HCT116 (cell line): Measurements from ENCODE around the gene GRSF1. TPM values are rescaled to one million over a fixed set of nuclear protein-coding genes. Genes with fewer than 3 reads are reported as not detected.

Source experiments
- ATAC-seq: fragments of 200-7000 bp; cut with Tn5 transposase; 2 replicates; pipeline ENCODE4 v1.9.1; 2020; ENCODE audit warnings: mild to moderate bottlenecking, moderate library complexity
- BruUV-seq: library from RNA; stranded (reverse); fragments of 400-500 nt; replicated peaks from 2 replicates; lab custom pipeline; 2021; lab: Mats Ljungman, UMichigan
- CTCF ChIA-PET: fragments of 300-600 bp; sonication (Branson Sonifier 250); formaldehyde crosslinking; loops from one replicate; lab custom pipeline; 2021; ENCODE audit warnings: antibody characterized with exemption; lab: Charles Lee
- POLR2A ChIA-PET: fragments of 300-600, 350-600 bp; sonication (Branson Sonifier 250); formaldehyde crosslinking; loops from one replicate; lab custom pipeline; 2021; ENCODE audit warnings: antibody characterized with exemption; lab: Charles Lee
- RAD21 ChIA-PET, 2 experiments: fragments of 300-600 bp; sonication (Branson Sonifier 250); formaldehyde crosslinking; loops; one replicate each; lab custom pipeline; 2023; ENCODE audit warnings: low total read pairs in 2 of 2; ENCODE audit not compliant: uncharacterized antibody in 2 of 2, unreplicated experiment in 2 of 2, low non-redundant PET in 1 of 2; lab: Charles Lee
- DNase-seq: peaks from one replicate; pipeline ENCODE4 v3.0.0-alpha.2; 2010; ENCODE audit warnings: low read depth, low spot score
- H2AFZ ChIP-seq: fragments of 200-600 bp; shearing (Covaris generic), sonication (generic); 2 replicates; pipeline ENCODE4 v1.6.1; 2017; ENCODE audit warnings: low read depth, mixed run types, mixed read lengths, antibody characterized with exemption, low read length; ENCODE audit not compliant: poor library complexity, severe bottlenecking
- H3K27ac ChIP-seq: 2 replicates; pipeline ENCODE4 v1.5.1; 2012; ENCODE audit warnings: low read depth, low read length
- H3K27me3 ChIP-seq: fragments of 200-600 bp; sonication (generic); 2 replicates; pipeline ENCODE4 v1.6.1; 2016; ENCODE audit warnings: mixed run types, low read length, mixed read lengths; ENCODE audit not compliant: insufficient read depth
- H3K36me3 ChIP-seq, 2 experiments: fragments of 200-500 bp in 1 of 2; fragments of 200-600 bp in 1 of 2; sonication (Bioruptor generic) in 1 of 2; sonication (generic) in 1 of 2; 2 replicates each; pipeline versions ENCODE4 v1.5.1 to v1.6.1; 2014 to 2016; ENCODE audit warnings: low read length in 2 of 2, inconsistent platforms in 1 of 2, mixed read lengths in 1 of 2, mixed run types in 1 of 2; ENCODE audit not compliant: insufficient read depth in 2 of 2, control insufficient read depth in 1 of 2
- H3K4me1 ChIP-seq, 2 experiments: fragments of 200-600 bp in 1 of 2; sonication (generic) in 1 of 2; 2 replicates each; pipeline versions ENCODE4 v1.5.1 to v1.6.1; 2012 to 2017; ENCODE audit warnings: low read length in 2 of 2, inconsistent platforms in 1 of 2, mild to moderate bottlenecking in 1 of 2, mixed read lengths in 1 of 2, mixed run types in 1 of 2, moderate library complexity in 1 of 2; ENCODE audit not compliant: insufficient read depth in 2 of 2, control insufficient read depth in 1 of 2
- H3K4me2 ChIP-seq: fragments of 200-600 bp; sonication (generic); 2 replicates; pipeline ENCODE4 v1.6.1; 2017; ENCODE audit warnings: mixed run types, low read length, mixed read lengths
- H3K4me3 ChIP-seq, 2 experiments: fragments of 200-600 bp in 1 of 2; sonication (generic) in 1 of 2; replicated peaks in 1 of 2; 2 replicates each; pipeline ENCODE4 v1.5.1; 2011 to 2016; ENCODE audit warnings: low read length in 2 of 2, control low read depth in 1 of 2, low read depth in 1 of 2, mild to moderate bottlenecking in 1 of 2, mixed read lengths in 1 of 2, mixed run types in 1 of 2
- H3K79me2 ChIP-seq: fragments of 200-600 bp; sonication (generic); 2 replicates; pipeline ENCODE4 v1.6.1; 2017; ENCODE audit warnings: mild to moderate bottlenecking, mixed run types, low read length, moderate library complexity, mixed read lengths; ENCODE audit not compliant: insufficient read depth
- H3K9ac ChIP-seq: fragments of 200-600 bp; sonication (generic); 2 replicates; pipeline ENCODE4 v1.6.1; 2016; ENCODE audit warnings: low read length, mixed read lengths
- H3K9me2 ChIP-seq: fragments of 200-600 bp; sonication (generic), shearing (Covaris generic); 2 replicates; pipeline ENCODE4 v1.6.1; 2017; ENCODE audit warnings: mixed run types, mild to moderate bottlenecking, moderate library complexity; ENCODE audit not compliant: insufficient read depth
- H3K9me3 ChIP-seq, 2 experiments: fragments of 200-500 bp in 1 of 2; fragments of 200-600 bp in 1 of 2; sonication (Bioruptor generic) in 1 of 2; sonication (generic) in 1 of 2; 2 replicates each; pipeline ENCODE4 v1.6.1; 2014 to 2017; ENCODE audit warnings: low read length in 2 of 2, mixed read lengths in 2 of 2, inconsistent platforms in 1 of 2, low read depth in 1 of 2, mild to moderate bottlenecking in 1 of 2, mixed run types in 1 of 2, moderate library complexity in 1 of 2; ENCODE audit not compliant: control insufficient read depth in 1 of 2, insufficient read depth in 1 of 2
- H4K20me1 ChIP-seq: fragments of 200-600 bp; sonication (generic), shearing (Covaris generic); 2 replicates; pipeline ENCODE4 v1.6.1; 2017; ENCODE audit warnings: mixed run types, mild to moderate bottlenecking, moderate library complexity; ENCODE audit not compliant: insufficient read depth
- ATF3 ChIP-seq: IDR thresholded peaks from 2 replicates; pipeline ENCODE4 v1.6.1; 2012
- CEBPB ChIP-seq: IDR thresholded peaks from 2 replicates; pipeline ENCODE4 v1.6.1; 2012; ENCODE audit warnings: low read depth
- CTCF ChIP-seq, 3 experiments: fragments of 200-600 bp in 1 of 3; sonication (generic) in 1 of 3; IDR thresholded peaks in 2 of 3; conservative IDR thresholded peaks in 1 of 3; 2 replicates each; pipeline ENCODE4 v1.5.1; 2012 to 2017; ENCODE audit warnings: low read depth in 2 of 3, low read length in 2 of 3, antibody characterized with exemption in 1 of 3, borderline replicate concordance in 1 of 3, control low read depth in 1 of 3, mild to moderate bottlenecking in 1 of 3, mixed read lengths in 1 of 3, mixed run types in 1 of 3, moderate library complexity in 1 of 3; ENCODE audit not compliant: insufficient read depth in 1 of 3
- EZH2 ChIP-seq: fragments of 200-600 bp; sonication (generic); IDR thresholded peaks from 2 replicates; pipeline ENCODE4 v1.6.1; 2017; ENCODE audit warnings: antibody characterized with exemption, mixed run types
- FOSL1 ChIP-seq: IDR thresholded peaks from 2 replicates; pipeline ENCODE4 v1.6.1; 2012; ENCODE audit warnings: low read depth
- JUND ChIP-seq: IDR thresholded peaks from 2 replicates; pipeline ENCODE4 v1.6.1; 2012
- POLR2A ChIP-seq: IDR thresholded peaks from 2 replicates; pipeline ENCODE4 v1.7.0; 2011; ENCODE audit warnings: borderline replicate concordance; ENCODE audit not compliant: insufficient read depth, insufficient read length; ENCODE audit errors: extremely low read depth
- REST ChIP-seq: IDR thresholded peaks from 2 replicates; pipeline ENCODE4 v1.6.1; 2012; ENCODE audit warnings: low read depth
- SIN3A ChIP-seq: IDR thresholded peaks from 2 replicates; pipeline ENCODE4 v1.6.1; 2012; ENCODE audit warnings: low read depth
- TCF7L2 ChIP-seq: IDR thresholded peaks from 2 replicates; pipeline ENCODE4 v1.7.0; 2011; ENCODE audit warnings: borderline replicate concordance, inconsistent platforms; ENCODE audit not compliant: insufficient read depth, insufficient read length; ENCODE audit errors: extremely low read depth
- ZBTB33 ChIP-seq: IDR thresholded peaks from 2 replicates; pipeline ENCODE4 v1.6.1; 2011; ENCODE audit warnings: mild to moderate bottlenecking, low read length, moderate library complexity; ENCODE audit not compliant: insufficient replicate concordance; ENCODE audit errors: extremely low read depth
- ZFX ChIP-seq: fragments of 450-650 bp; IDR thresholded peaks from 2 replicates; pipeline ENCODE4 v1.6.1; 2017
- intact Hi-C: fragments of 100-400 bp; cut with micrococcal nuclease; formaldehyde crosslinking; loops from 2 replicates; pipeline ENCODE4 v1.10.0; 2022
- total RNA-seq: library from RNA; stranded (reverse); gene quantifications from one replicate; pipeline ENCODE4 v1.2.1, GENCODE V29; 2021; ENCODE audit not compliant: unreplicated experiment

Gene GRSF1
- total RNA-seq, 1 experiment from 2014 or later: 131 TPM

- no TSS peak for BruUV-seq
- H3K36me3 ChIP-seq: no peaks in the 10 kb centered on the region
- no peak overlapping the region for H3K27ac ChIP-seq
- H3K9ac ChIP-seq: no peak overlapping the region
- ATAC-seq: no peak
- no peaks in the 10 kb centered on the region for H3K79me2 ChIP-seq
- H3K9me2 ChIP-seq: no peaks in the 10 kb centered on the region
- H3K27me3 ChIP-seq: no peaks in the 10 kb centered on the region
- DNase-seq: no peak
- RAD21 ChIA-PET: no interaction called here
- TF ChIP-seq POLR2A (no peak), CEBPB (no peak), SIN3A (no peak), ZBTB33 (no peak), TCF7L2 (no peak), EZH2 (no peak)
- no peak overlapping the region for H3K4me2 ChIP-seq
- H3K4me3 ChIP-seq: no peak overlapping the region
- CTCF ChIA-PET: no interaction called here
- no peaks in the 10 kb centered on the region for H3K4me1 ChIP-seq
- H3K9me3 ChIP-seq: no peaks in the 10 kb centered on the region
- H4K20me1 ChIP-seq: no peaks in the 10 kb centered on the region
- POLR2A ChIA-PET: no interaction called here
- no peak overlapping the region for H2AFZ ChIP-seq
- intact Hi-C loops: no loop called here
Measured at GRCh38 chr4:70868778-70869177, 29.1 kb upstream of the GRSF1 start.

GRCh38 chr4:70863099-70863790, 23.6 kb upstream of the GRSF1 start:
- RAD21 ChIA-PET: no interaction called here
- H2AFZ ChIP-seq: no peak overlapping the region
- no peak for TF ChIP-seq ZFX
- no peak for TF ChIP-seq JUND
- no peak for TF ChIP-seq FOSL1
- TF ChIP-seq ATF3: no peak
- TF ChIP-seq REST: no peak
- TF ChIP-seq EZH2: no peak
- no peak for TF ChIP-seq CTCF (IDR thresholded peaks at IDR 0.05 in 2 of 3, conservative IDR thresholded peaks at IDR 0.05 in 1 of 3; ENCODE audit: borderline replicate concordance in 1 of 3, insufficient read depth in 1 of 3, low read depth in 2 of 3, low read length in 2 of 3)

More at GRCh38 chr4:70863099-70863790, 23.6 kb upstream of the GRSF1 start:
- H3K4me2 ChIP-seq: no peak overlapping the region
- DNase-seq: no peak
- H3K9me2 ChIP-seq: no peaks in the 10 kb centered on the region
- no peak for ATAC-seq
- no peaks in the 10 kb centered on the region for H3K36me3 ChIP-seq
- no peaks in the 10 kb centered on the region for H3K9me3 ChIP-seq
- H3K4me3 ChIP-seq: no peak overlapping the region
- POLR2A ChIA-PET: no interaction called here
- no peaks in the 10 kb centered on the region for H3K4me1 ChIP-seq
- intact Hi-C loops: no loop called here
- CTCF ChIA-PET: no interaction called here
- H3K27ac ChIP-seq: no peak overlapping the region
- no TSS peak for BruUV-seq
- H4K20me1 ChIP-seq: no peaks in the 10 kb centered on the region
- no peak overlapping the region for H3K9ac ChIP-seq
- H3K27me3 ChIP-seq: no peaks in the 10 kb centered on the region
- H3K79me2 ChIP-seq: no peaks in the 10 kb centered on the region
